Measurements from ENCODE around the gene FRMD6.

DNA sequence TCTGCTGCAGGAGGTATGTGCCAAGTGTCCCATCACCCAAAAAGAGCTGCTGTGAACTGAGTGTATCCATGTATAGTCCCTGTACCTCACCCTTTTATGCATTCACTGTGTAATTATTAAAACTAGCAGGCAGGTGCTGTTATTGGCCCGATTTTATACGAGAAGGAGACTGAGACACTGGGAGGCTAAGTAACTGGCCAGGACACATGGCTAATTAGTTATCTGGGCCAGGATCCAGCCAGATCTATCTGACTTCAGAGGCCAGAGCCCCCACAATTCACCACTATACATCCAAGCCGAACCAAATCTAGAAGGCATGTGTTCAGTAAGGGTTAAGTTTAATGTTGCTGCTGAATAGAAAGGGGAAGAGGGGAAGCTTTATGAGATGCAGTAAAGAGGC, 73.4 kb downstream of the FRMD6 start:
- TF ChIP-seq CTCF (conservative IDR thresholded peaks at IDR 0.05; ENCODE audit: low read depth in 2 of 2), result no peak
- TF ChIP-seq REST (IDR thresholded peaks at IDR 0.05; ENCODE audit: unreplicated experiment), result no peak
- TF ChIP-seq ETS1 (IDR thresholded peaks at IDR 0.05), result no peak
- TF ChIP-seq EZH2 (IDR thresholded peaks at IDR 0.05; ENCODE audit: low read depth, unreplicated experiment), result no peak
- TF ChIP-seq EZH2phosphoT487 (IDR thresholded peaks at IDR 0.05; ENCODE audit: unreplicated experiment), result no peak
- TF ChIP-seq CREB1 (CRISPR knock-in tag; IDR thresholded peaks at IDR 0.05; ENCODE audit: low read depth), result no peak
- no peak for TF ChIP-seq STAT1 (IDR thresholded peaks at IDR 0.05; ENCODE audit: unreplicated experiment)
- no peak for TF ChIP-seq POLR2AphosphoS5 (IDR thresholded peaks at IDR 0.05; ENCODE audit: low read depth)
